ENCODE measurements around the gene FBXL15.

The FBXL15 gene

GRCh38 chr10:102420714-102421506, at the start of gene FBXL15:
Gene FBXL15, plus strand, starts transcription at chr10:102420836. Its CDS starts 294 bp downstream, at chr10:102421130.
- peak; percentile 98 for DNase-seq (ENCODE audit: low spot score)

GRCh38 chr10:102371295-102371694, 49.3 kb upstream of the FBXL15 start:
- DNase-seq (ENCODE audit: low spot score) = no peak

- DNase-seq (ENCODE audit: low spot score) = no peak
Measured at GRCh38 chr10:102375250-102375649, 45.4 kb upstream of the FBXL15 start.

GRCh38 chr10:102375867-102376266, 44.8 kb upstream of the FBXL15 start:
- no peak for DNase-seq (ENCODE audit: low spot score)

- no peak for DNase-seq (ENCODE audit: low spot score)
Measured at GRCh38 chr10:102376901-102377300, 43.7 kb upstream of the FBXL15 start.

GRCh38 chr10:102379383-102379782, 41.3 kb upstream of the FBXL15 start:
- no peak for DNase-seq (ENCODE audit: low spot score)

GRCh38 chr10:102381983-102382382, 38.7 kb upstream of the FBXL15 start:
- DNase-seq (ENCODE audit: low spot score) = no peak

GRCh38 chr10:102382871-102383270, 37.8 kb upstream of the FBXL15 start:
- no peak for DNase-seq (ENCODE audit: low spot score)

GRCh38 chr10:102384053-102384452, 36.6 kb upstream of the FBXL15 start:
- DNase-seq (ENCODE audit: low spot score) = no peak

GRCh38 chr10:102384606-102385429, 35.8 kb upstream of the FBXL15 start:
- no peak for DNase-seq (ENCODE audit: low spot score)

GRCh38 chr10:102389894-102390293, 30.7 kb upstream of the FBXL15 start:
- DNase-seq (ENCODE audit: low spot score) = no peak

- no peak for DNase-seq (ENCODE audit: low spot score)
Measured at GRCh38 chr10:102392306-102392705, 28.3 kb upstream of the FBXL15 start.

GRCh38 chr10:102393411-102394078, 27.1 kb upstream of the FBXL15 start:
- DNase-seq (ENCODE audit: low spot score) = no peak

GRCh38 chr10:102394079-102394800, 26.4 kb upstream of the FBXL15 start:
- peak; percentile 99 for DNase-seq (ENCODE audit: low spot score)

- DNase-seq (ENCODE audit: low spot score) = peak; percentile 57
Measured at GRCh38 chr10:102394801-102395399, 25.7 kb upstream of the FBXL15 start.

- DNase-seq (ENCODE audit: low spot score) = peak; percentile 91
Measured at GRCh38 chr10:102395400-102396316, 25.0 kb upstream of the FBXL15 start, which contains the start of gene NFKB2. Gene NFKB2, plus strand, starts transcription at chr10:102395705. Its CDS starts 255 bp downstream, at chr10:102395960.

- DNase-seq (ENCODE audit: low spot score) = no peak
Measured at GRCh38 chr10:102396317-102396650, 24.4 kb upstream of the FBXL15 start.

GRCh38 chr10:102396730-102397151, 23.9 kb upstream of the FBXL15 start:
- DNase-seq (ENCODE audit: low spot score) = no peak

- no peak for DNase-seq (ENCODE audit: low spot score)
Measured at GRCh38 chr10:102397222-102398171, 23.1 kb upstream of the FBXL15 start.
